Hepatocyte (in vitro differentiated cells): Measurements from ENCODE around the gene DTNA.

Experiments
- CTCF ChIP-seq: fragments of 200-600 bp; sonication (generic); IDR thresholded peaks from 2 replicates; pipeline ENCODE4 v1.5.1; 2016; ENCODE audit warnings: antibody characterized with exemption, mild to moderate bottlenecking; ENCODE audit not compliant: poor library complexity
- EZH2phosphoT487 ChIP-seq: fragments of 200-600 bp; sonication (generic); IDR thresholded peaks from one replicate; pipeline ENCODE4 v1.6.1; 2018; ENCODE audit warnings: antibody characterized with exemption, mild to moderate bottlenecking, low read depth, moderate library complexity; ENCODE audit not compliant: unreplicated experiment, severe bottlenecking

DNA sequence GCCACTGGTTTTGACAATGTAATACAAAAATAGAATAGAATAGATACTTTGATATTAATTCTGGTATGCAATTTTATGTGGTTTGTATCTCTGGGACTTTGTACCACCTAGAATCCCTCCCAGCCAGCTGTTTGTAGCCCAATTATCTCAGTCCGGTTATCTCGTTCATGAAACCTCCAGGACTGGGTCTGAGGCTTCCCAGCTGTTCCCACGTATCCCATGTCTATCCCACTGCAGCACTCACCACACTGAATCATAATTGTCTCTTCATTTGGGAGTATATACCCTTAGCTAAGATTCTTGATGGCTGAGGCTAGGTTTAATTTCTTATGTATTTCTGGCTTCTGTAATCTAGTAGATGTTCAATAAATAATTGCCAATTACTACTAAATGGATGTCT, 226.7 kb downstream of the DTNA start:
- TF ChIP-seq CTCF = no peak
- TF ChIP-seq EZH2phosphoT487 = no peak
